Right renal cortex interstitium (tissue), 3 donors: Measurements from ENCODE around the gene NR1H2. TPM values are rescaled to one million over a fixed set of nuclear protein-coding genes. Genes with fewer than 3 reads are reported as not detected.

Source experiments
- DNase-seq, 3 donors: peaks; one replicate each; pipeline ENCODE4 v3.0.0-alpha.2; 2013; ENCODE audit warnings: low read depth in 3 of 3, low spot score in 2 of 3
- polyA plus RNA-seq, 3 donors: library from polyadenylated mRNA; unstranded; fragments of 120-200 nt; gene quantifications; one replicate each; pipeline ENCODE4 v1.2.1, GENCODE V29; 2013; ENCODE audit not compliant: insufficient read length in 3 of 3

NR1H2 gene
- polyA plus RNA-seq, 3 donors, result 25.9 to 28.8 (median 27.6) TPM

GRCh38 chr19:50420127-50420526 is 43.9 kb downstream of the NR1H2 start:
- DNase-seq, result no peak

- no peak for DNase-seq
Observed at GRCh38 chr19:50420808-50421207, 44.6 kb downstream of the NR1H2 start.

GRCh38 chr19:50422397-50423278 is 46.4 kb downstream of the NR1H2 start:
- DNase-seq, result no peak

- no peak for DNase-seq
Observed at GRCh38 chr19:50423279-50424113, 47.2 kb downstream of the NR1H2 start.

GRCh38 chr19:50425581-50425980 is 49.3 kb downstream of the NR1H2 start:
- DNase-seq, result no peak

- no peak for DNase-seq
Observed at GRCh38 chr19:50427318-50427925, 51.2 kb downstream of the NR1H2 start.

- DNase-seq, result peak in 2 of 3 donors; percentile 76
Observed at GRCh38 chr19:50427997-50428425, 51.8 kb downstream of the NR1H2 start.

- no peak for DNase-seq
Observed at GRCh38 chr19:50428772-50429463, 52.7 kb downstream of the NR1H2 start.

GRCh38 chr19:50430888-50431342 is 54.7 kb downstream of the NR1H2 start:
- DNase-seq, result no peak

- DNase-seq, result peak; percentile 78 to 91 (median 82)
Observed at GRCh38 chr19:50431343-50432220, 55.3 kb downstream of the NR1H2 start.

GRCh38 chr19:50432221-50433028 is 56.2 kb downstream of the NR1H2 start, which contains the start of gene MYBPC2:
MYBPC2 (plus strand) TSS chr19:50432892; CDS start chr19:50432954, 62 bp downstream.
- peak in 1 of 3 donors; percentile 47 for DNase-seq

Other genes starting within 250 kb of the NR1H2 start
- under 1 TPM in 1 of 3 donors, not detected in 2; 0.28 TPM for gene IZUMO2, start 213.2 kb upstream of the NR1H2 start, polyA plus RNA-seq
- 10 to 100 TPM; 16.6 to 23.9 (median 19.0) TPM for gene MYH14, start 172.8 kb upstream of the NR1H2 start, polyA plus RNA-seq
- gene KCNC3, start 47.1 kb upstream of the NR1H2 start, polyA plus RNA-seq, result 10 to 100 TPM; 23.8 to 27.2 (median 27.1) TPM
- gene NAPSA, start 10.8 kb upstream of the NR1H2 start, polyA plus RNA-seq, result 1 to 10 TPM; 8.2 to 9.4 (median 8.7) TPM
- gene POLD1, start 7.9 kb downstream of the NR1H2 start, polyA plus RNA-seq, result 10 to 100 TPM; 20.7 to 22.8 (median 21.6) TPM
- gene SPIB, start 42.5 kb downstream of the NR1H2 start, polyA plus RNA-seq, result under 1 TPM; 0.28 to 0.91 (median 0.82) TPM
- gene MYBPC2, start 56.4 kb downstream of the NR1H2 start, polyA plus RNA-seq, result under 1 TPM; 0.58 to 0.72 (median 0.67) TPM
- gene EMC10, start 100.0 kb downstream of the NR1H2 start, polyA plus RNA-seq, result 100 to 1,000 TPM; 103 to 123 (median 107) TPM
- gene GARIN5A, start 100.4 kb downstream of the NR1H2 start, polyA plus RNA-seq, result 1 to 10 TPM; 5.9 to 7.8 (median 6.8) TPM
- 1 to 10 TPM; 6.4 to 8.8 (median 7.7) TPM for gene JOSD2, start 134.7 kb downstream of the NR1H2 start, polyA plus RNA-seq
- gene ASPDH, start 137.5 kb downstream of the NR1H2 start, polyA plus RNA-seq, result 1 to 10 TPM; 5.5 to 8.3 (median 8.1) TPM
- 10 to 100 TPM; 12.6 to 15.6 (median 15.0) TPM for gene LRRC4B, start 192.0 kb downstream of the NR1H2 start, polyA plus RNA-seq